Left cardiac atrium (tissue), 4 donors: ENCODE measurements around the gene SORCS1. TPM values are rescaled to one million over a fixed set of nuclear protein-coding genes. Genes with fewer than 3 reads are reported as not detected.

Experiments used
- ATAC-seq, 2 donors: fragments of 200-7000 bp; cut with Tn5 transposase; one replicate each; pipeline ENCODE4 v1.9.1; 2020; ENCODE audit warnings: mild to moderate bottlenecking in 2 of 2, moderate library complexity in 2 of 2
- DNase-seq: peaks from one replicate; pipeline ENCODE4 v3.0.0-alpha.2; 2020
- intact Hi-C, 2 donors: fragments of 100-400 bp; cut with DNase I; formaldehyde crosslinking; loops; one replicate each; pipeline versions ENCODE4 v1.14.1 to v1.15.1; 2022 to 2023
- total RNA-seq, 2 donors: library from RNA; stranded (reverse); fragmentation: NEBNext Ultra II Directional; extraction: Animal tissue kit (Norgen Biotek cat#: 25700); gene quantifications; one replicate each; pipeline ENCODE4 v1.2.1, GENCODE V29; 2021
- donor health status: DM: no; HTN: yes; CAD: no.
- donor health status: DM: no; HTN: yes; CAD: no; lungs with severe emphysema.
- donor health status: DM: yes; HTN: yes; CAD: no.
- donor health status: Dilated cardiomyopathy.

Gene SORCS1
- total RNA-seq, 2 donors from 2014 or later: 2.3 to 4.2 TPM

DNA sequence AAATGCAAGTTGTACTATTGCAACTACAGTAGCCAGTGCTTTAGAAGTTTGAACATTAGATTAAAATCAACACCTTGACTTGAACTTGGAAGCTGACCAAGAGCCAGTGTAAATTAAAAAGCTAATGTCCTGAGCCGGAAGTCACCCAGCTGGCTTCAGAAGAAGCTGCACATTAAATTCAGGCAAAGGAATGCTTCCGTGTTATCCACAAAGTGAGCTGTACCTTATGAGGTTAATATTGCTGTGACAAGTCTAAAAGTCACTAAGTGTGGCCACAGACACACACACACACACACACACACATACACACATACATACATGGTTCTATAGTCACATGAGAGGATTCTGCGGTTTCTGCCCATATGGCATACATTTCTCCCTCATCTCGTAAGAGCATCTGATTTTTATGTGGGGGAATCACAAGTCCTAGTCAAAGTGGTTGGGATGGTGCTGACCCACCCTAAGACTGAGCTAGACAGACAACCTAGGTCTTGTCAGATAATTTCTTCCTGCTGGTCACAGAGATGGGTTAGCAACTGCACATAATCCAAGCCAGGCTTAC is 612.9 kb downstream of the SORCS1 start:
- ATAC-seq (no peak), DNase-seq (no peak)
- intact Hi-C loops: no loop called here

- DNase-seq (no peak), ATAC-seq (no peak)
- intact Hi-C loops: no loop called here
These were observed 615.7 kb downstream of the SORCS1 start for GRCh38 chr10:106548832-106549231.

DNA sequence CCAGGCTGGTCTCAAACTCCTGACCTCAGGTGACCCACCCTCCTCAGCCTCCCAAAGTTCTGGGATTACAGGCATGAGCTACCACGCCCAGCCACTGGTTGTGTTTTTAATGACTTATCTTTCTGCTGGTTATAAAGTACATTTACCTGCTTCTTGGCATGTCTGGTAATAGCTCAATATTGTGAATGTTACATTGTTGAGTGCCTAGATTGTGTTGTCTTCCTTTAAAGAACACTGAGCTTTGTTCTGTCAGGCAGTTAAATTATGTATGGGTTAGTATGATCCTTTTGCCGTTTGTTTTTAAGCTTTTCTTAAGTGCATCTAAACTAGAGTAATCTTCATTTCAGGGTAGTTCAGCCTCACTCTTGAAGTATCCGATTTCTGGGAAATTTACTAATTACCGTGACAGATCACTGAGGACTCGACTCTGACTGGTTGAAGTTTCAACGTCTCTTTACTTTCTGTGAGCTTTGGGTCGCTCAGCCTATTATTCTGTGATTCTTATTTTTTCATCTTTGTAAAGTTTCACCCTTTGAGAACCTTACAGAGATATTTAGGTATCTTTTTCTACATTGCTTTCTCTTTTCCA is 617.4 kb downstream of the SORCS1 start:
- DNase-seq: no peak
- no peak for ATAC-seq
- intact Hi-C loops: no loop called here

GRCh38 chr10:106542461-106542860 is 622.0 kb downstream of the SORCS1 start:
- no peak for ATAC-seq
- DNase-seq: no peak
- intact Hi-C loops: no loop called here

GRCh38 chr10:106540645-106541044 is 623.9 kb downstream of the SORCS1 start:
- ATAC-seq (no peak), DNase-seq (no peak)
- intact Hi-C loops: no loop called here

DNA sequence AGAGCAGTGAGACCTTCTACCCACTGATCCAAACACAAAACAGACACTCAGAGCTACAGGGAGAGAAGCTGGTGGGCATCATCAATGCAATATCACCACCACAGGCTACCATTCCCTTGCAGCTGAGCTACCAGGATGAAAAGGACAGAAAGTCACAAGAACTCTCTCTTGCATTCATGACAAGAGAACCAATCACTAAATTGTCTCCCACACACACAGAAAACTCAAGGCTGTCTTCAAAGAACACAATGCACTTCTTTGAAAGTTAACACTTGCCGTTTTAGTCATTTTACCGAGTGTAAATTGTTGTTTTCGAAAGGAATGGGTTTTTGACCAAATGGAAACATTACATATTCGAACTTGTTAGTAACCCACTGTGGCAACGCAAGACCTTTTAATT is 626.6 kb downstream of the SORCS1 start:
- intact Hi-C loops: no loop called here

DNA sequence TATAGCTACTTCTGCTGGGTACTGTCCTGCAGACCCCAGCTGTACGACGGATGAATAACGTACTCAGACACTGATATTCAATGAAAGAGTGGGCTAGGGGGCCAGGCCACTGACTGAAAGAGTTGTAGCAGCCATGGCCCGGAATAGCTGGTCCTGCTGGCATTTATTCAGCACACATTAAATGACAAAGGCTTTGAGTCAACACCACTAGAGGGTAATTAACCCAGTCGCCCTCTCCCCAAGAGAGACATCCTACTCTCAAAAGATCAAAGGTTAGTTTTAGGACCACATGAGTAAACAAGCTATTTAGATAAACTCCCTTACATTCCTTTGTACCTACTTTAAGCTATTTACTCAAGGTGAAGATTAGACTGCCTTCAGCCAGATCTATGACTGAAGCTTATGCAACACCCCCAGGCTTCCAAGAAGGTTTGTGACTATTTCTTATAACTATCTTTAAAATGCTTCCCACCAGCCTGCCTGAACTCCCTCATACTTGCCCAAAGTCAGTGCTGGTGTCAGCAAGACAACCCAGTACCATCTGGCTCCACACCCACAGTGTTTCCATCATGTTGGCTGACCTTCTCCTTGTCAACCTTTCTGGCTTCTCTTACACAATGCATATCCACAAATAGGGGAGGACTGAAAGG is 629.1 kb downstream of the SORCS1 start:
- intact Hi-C loops: no loop called here
- ATAC-seq (no peak), DNase-seq (no peak)

More for the DNA sequence above, 626.6 kb downstream of the SORCS1 start:
- DNase-seq: no peak
- ATAC-seq: no peak

GRCh38 chr10:106534441-106534840 is 630.1 kb downstream of the SORCS1 start:
- DNase-seq (no peak), ATAC-seq (no peak)
- intact Hi-C loops: no loop called here

DNA sequence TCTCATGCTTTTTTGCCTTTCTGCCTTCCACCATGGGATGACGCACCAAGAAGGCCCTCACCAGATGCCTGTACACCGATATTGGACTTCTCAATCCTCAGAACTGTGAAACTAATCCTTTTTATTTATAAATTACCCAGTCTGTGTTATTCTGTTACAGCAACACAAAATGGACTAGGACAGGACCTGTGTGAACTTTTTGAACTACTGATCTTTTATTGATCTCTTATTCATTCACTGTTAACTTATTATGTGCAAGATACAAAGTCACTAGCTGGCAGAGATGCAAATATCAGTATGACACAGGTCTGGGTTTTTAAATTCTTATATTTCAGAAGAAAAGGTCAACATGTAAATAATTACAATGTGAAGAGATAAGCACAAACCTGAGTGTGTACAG is 635.8 kb downstream of the SORCS1 start:
- intact Hi-C loops: no loop called here
- ATAC-seq: no peak
- DNase-seq: no peak

GRCh38 chr10:106525835-106526234 is 638.7 kb downstream of the SORCS1 start:
- ATAC-seq: no peak
- intact Hi-C loops: no loop called here
- no peak for DNase-seq
